GM21786 (cell line): ENCODE measurements around the gene LRBA.
A peak's percentile ranks its signal among the peaks of the same experiment; 100 is the strongest.

Experiments
- ATAC-seq: cut with Tn5 transposase; IDR thresholded peaks from one replicate; pipeline ENCODE4 v1.9.1; 2021; ENCODE audit not compliant: unreplicated experiment

LRBA gene

GRCh38 chr4:150384249-150384648, 630.8 kb downstream of the LRBA start:
- no peak for ATAC-seq

- ATAC-seq = no peak
Observed at GRCh38 chr4:150382028-150382427, 633.1 kb downstream of the LRBA start.

- ATAC-seq = no peak
Observed at GRCh38 chr4:150381609-150382008, 633.5 kb downstream of the LRBA start.

- no peak for ATAC-seq
Observed at GRCh38 chr4:150381036-150381435, 634.0 kb downstream of the LRBA start.

GRCh38 chr4:150379454-150379853, 635.6 kb downstream of the LRBA start:
- no peak for ATAC-seq

GRCh38 chr4:150375025-150375424, 640.1 kb downstream of the LRBA start:
- ATAC-seq = no peak

- ATAC-seq = no peak
Observed at GRCh38 chr4:150371869-150372268, 643.2 kb downstream of the LRBA start.

GRCh38 chr4:150369434-150370380, 645.4 kb downstream of the LRBA start:
- no peak for ATAC-seq

- no peak for ATAC-seq
Observed at GRCh38 chr4:150368667-150369066, 646.4 kb downstream of the LRBA start.

GRCh38 chr4:150367326-150367725, 647.8 kb downstream of the LRBA start:
- no peak for ATAC-seq

GRCh38 chr4:150366487-150366999, 648.5 kb downstream of the LRBA start:
- ATAC-seq = peak; percentile 73

GRCh38 chr4:150363721-150364688, 651.1 kb downstream of the LRBA start:
- no peak for ATAC-seq

- no peak for ATAC-seq
Observed at GRCh38 chr4:150358691-150359090, 656.4 kb downstream of the LRBA start.

GRCh38 chr4:150357829-150358228, 657.3 kb downstream of the LRBA start:
- no peak for ATAC-seq

- no peak for ATAC-seq
Observed at GRCh38 chr4:150355858-150356455, 659.1 kb downstream of the LRBA start.

- ATAC-seq = no peak
Observed at GRCh38 chr4:150355418-150355817, 659.7 kb downstream of the LRBA start.

GRCh38 chr4:150354214-150354796, 660.8 kb downstream of the LRBA start:
- ATAC-seq = no peak

- no peak for ATAC-seq
Observed at GRCh38 chr4:150348079-150348478, 667.0 kb downstream of the LRBA start.

- no peak for ATAC-seq
Observed at GRCh38 chr4:150345207-150345744, 669.8 kb downstream of the LRBA start.

GRCh38 chr4:150343796-150344195, 671.3 kb downstream of the LRBA start:
- ATAC-seq = no peak
